GM12801 (cell line): ENCODE data around the gene NECTIN2.
A peak's percentile ranks its signal among the peaks of the same experiment; 100 is the strongest.

ENCODE experiments used
- CTCF ChIP-seq: IDR thresholded peaks from one replicate; pipeline ENCODE4 v1.5.1; 2011; ENCODE audit warnings: control low read depth; ENCODE audit not compliant: insufficient read length; ENCODE audit errors: extremely low read depth

The NECTIN2 gene

DNA sequence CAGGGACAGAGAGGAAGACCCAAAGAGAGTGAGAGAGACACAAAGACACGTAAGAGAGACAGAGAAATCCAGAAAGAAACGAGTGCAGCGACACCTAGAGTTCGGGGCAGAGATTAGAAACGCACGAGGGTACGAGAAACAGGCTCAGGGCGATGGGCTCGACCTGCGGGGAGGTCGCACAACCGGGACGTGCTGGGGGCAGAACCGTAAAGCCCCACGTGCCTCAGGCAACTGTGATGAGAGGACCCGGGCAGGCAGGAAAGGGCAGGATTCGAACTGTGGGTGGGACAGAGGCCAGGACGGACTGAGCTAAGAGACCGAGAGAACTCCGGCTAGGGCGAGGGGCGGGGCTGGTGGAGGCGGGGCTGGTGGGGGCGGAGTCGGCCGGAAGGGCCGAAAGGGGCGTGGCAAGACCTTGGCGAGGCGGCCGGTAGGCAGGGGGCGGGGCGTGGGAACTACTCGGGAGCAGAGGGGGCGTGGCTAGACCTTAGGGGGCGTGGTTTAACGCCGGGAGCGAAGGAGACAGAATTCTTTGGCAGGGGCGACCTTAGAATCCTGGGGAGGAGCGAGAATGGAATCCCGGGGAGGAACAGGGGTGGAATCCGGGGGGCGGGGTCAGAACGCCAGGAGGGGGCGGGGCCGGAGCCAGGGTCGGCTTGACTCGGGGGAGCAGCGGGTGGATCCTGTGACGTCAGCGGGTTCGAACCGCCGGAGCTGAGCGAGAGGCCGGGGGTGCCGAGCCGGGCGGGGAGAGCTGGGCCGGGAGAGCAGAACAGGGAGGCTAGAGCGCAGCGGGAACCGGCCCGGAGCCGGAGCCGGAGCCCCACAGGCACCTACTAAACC lies at the start of gene NECTIN2:
NECTIN2 (plus strand) TSS at position 686 of the 843 bp plus-strand sequence. CDS start 229 bp downstream, outside the sequence.
- TF ChIP-seq CTCF = no peak

DNA sequence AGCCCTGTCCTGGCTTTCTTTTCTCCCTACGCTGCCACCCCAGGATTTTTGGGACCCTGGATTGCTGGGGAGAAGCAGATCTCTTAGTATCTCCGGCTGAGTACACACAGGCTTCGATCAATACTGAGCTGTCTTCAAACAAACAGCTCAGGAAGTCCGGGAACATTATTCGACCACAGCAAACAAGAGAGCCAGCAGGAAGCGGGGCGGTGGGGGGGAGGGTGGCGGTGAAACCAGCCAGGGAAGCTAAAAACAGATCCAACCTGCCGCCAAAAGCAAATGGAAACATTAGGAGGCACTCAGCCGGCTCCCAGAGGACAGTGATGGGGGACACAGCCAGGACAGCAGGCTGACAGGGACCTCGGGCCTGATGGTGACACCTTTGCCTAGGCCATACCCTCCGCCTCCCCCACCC lies 49.4 kb upstream of the NECTIN2 start:
- no peak for TF ChIP-seq CTCF

GRCh38 chr19:44799627-44800346 lies 46.3 kb upstream of the NECTIN2 start:
- no peak for TF ChIP-seq CTCF

- TF ChIP-seq CTCF = peak; percentile 88
Observed at GRCh38 chr19:44800461-44800860, 45.6 kb upstream of the NECTIN2 start.

- no peak for TF ChIP-seq CTCF
Observed at GRCh38 chr19:44803442-44804428, 42.4 kb upstream of the NECTIN2 start.

- no peak for TF ChIP-seq CTCF
Observed at GRCh38 chr19:44806291-44806690, 39.8 kb upstream of the NECTIN2 start.
